Spleen (tissue), 7 donors: ENCODE data around the gene FGGY.

Experiments used
- POLR2AphosphoS5 ChIP-seq, 3 donors: sonication (generic); formaldehyde crosslinking; IDR thresholded peaks; one replicate each; pipeline ENCODE4 v1.5.1; 2017; ENCODE audit warnings: antibody characterized with exemption in 3 of 3
- TF ChIP-seq, protein P1 (sequence below), 11 experiments: fragments of 200-600 bp in 7 of 11; fragments of 450-650 bp in 4 of 11; sonication (generic) in 4 of 11; IDR thresholded peaks in 8 of 11; conservative IDR thresholded peaks in 3 of 11; 1 replicate in 7 of 11; 2 replicates in 4 of 11; pipeline versions ENCODE4 v1.4.0 to v1.8.0; 2016 to 2021; ENCODE audit warnings: antibody characterized with exemption in 11 of 11, inconsistent platforms in 4 of 11, mild to moderate bottlenecking in 1 of 11
- donor health status: DM: no; HTN: no; CAD: no; lungs with moderate emphysema.
- donor health status: DM: no; HTN: no; CAD: no.
- donor health status: DM: no; HTN: no; CAD: no.

DNA sequence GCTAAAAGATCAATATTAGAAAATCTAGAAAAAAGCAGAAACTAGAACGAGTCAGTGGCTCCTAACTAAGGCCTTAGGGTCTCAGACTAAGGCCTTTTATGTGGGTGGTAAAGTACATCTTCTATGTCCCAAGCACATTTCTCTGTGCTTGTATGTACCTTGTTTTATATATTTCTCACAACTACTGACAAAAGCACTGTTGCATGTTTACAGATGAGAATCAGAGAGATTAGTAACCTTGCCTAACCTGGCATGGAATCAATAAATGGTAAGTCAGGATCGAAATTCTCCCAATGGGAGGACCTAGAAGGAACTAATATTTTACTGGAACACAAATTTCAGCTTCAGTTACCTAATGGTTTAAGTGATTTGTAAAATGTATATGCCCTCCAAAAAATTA is 160.9 kb downstream of the FGGY start:
- TF ChIP-seq POLR2AphosphoS5 (IDR thresholded peaks at IDR 0.05): no peak
- TF ChIP-seq, protein P1, sequence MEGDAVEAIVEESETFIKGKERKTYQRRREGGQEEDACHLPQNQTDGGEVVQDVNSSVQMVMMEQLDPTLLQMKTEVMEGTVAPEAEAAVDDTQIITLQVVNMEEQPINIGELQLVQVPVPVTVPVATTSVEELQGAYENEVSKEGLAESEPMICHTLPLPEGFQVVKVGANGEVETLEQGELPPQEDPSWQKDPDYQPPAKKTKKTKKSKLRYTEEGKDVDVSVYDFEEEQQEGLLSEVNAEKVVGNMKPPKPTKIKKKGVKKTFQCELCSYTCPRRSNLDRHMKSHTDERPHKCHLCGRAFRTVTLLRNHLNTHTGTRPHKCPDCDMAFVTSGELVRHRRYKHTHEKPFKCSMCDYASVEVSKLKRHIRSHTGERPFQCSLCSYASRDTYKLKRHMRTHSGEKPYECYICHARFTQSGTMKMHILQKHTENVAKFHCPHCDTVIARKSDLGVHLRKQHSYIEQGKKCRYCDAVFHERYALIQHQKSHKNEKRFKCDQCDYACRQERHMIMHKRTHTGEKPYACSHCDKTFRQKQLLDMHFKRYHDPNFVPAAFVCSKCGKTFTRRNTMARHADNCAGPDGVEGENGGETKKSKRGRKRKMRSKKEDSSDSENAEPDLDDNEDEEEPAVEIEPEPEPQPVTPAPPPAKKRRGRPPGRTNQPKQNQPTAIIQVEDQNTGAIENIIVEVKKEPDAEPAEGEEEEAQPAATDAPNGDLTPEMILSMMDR (IDR thresholded peaks at IDR 0.05 in 8 of 11, conservative IDR thresholded peaks at IDR 0.05 in 3 of 11): no peak
